Hepatocyte (in vitro differentiated cells): Measurements from ENCODE around the gene ZNF527. TPM values are rescaled to one million over a fixed set of nuclear protein-coding genes. Genes with fewer than 3 reads are reported as not detected.
"Not testable (repeated sequence)": the region's sequence is repeated elsewhere in the genome, so short reads cannot be mapped to it uniquely, and the experiment has no call there.

ENCODE experiments used
- DNase-seq: peaks from one replicate; pipeline ENCODE4 v3.0.0-alpha.2; 2016; ENCODE audit warnings: low spot score
- H2AFZ ChIP-seq: fragments of 200-600 bp; sonication (generic); 2 replicates; pipeline ENCODE4 v1.6.0; 2016; ENCODE audit warnings: antibody characterized with exemption, mild to moderate bottlenecking
- H3K27ac ChIP-seq: fragments of 200-600 bp; sonication (generic); 2 replicates; pipeline ENCODE4 v1.5.1; 2016; ENCODE audit warnings: mild to moderate bottlenecking
- H3K27me3 ChIP-seq: fragments of 200-600 bp; sonication (generic); 2 replicates; pipeline ENCODE4 v1.6.1; 2016
- H3K36me3 ChIP-seq: fragments of 200-600 bp; sonication (generic); replicated peaks from 2 replicates; pipeline ENCODE4 v1.5.1; 2016; ENCODE audit warnings: low read depth; ENCODE audit not compliant: insufficient read depth
- H3K4me1 ChIP-seq: fragments of 200-600 bp; sonication (generic); 2 replicates; pipeline ENCODE4 v1.5.1; 2016; ENCODE audit warnings: mild to moderate bottlenecking, moderate library complexity; ENCODE audit not compliant: insufficient read depth
- H3K4me2 ChIP-seq: fragments of 200-600 bp; sonication (generic); 2 replicates; pipeline ENCODE4 v1.6.0; 2016
- H3K4me3 ChIP-seq: fragments of 200-600 bp; sonication (generic); 2 replicates; pipeline ENCODE4 v1.5.1; 2016; ENCODE audit warnings: mild to moderate bottlenecking
- H3K79me2 ChIP-seq: fragments of 200-600 bp; sonication (generic); 2 replicates; pipeline ENCODE4 v1.6.0; 2017; ENCODE audit warnings: mild to moderate bottlenecking
- H3K9me2 ChIP-seq: fragments of 200-600 bp; sonication (generic); replicated peaks from 2 replicates; pipeline ENCODE4 v1.6.0; 2017; ENCODE audit warnings: mild to moderate bottlenecking; ENCODE audit not compliant: insufficient read depth
- H3K9me3 ChIP-seq: fragments of 200-600 bp; sonication (generic); 2 replicates; pipeline ENCODE4 v1.5.1; 2016; ENCODE audit warnings: low read depth, mild to moderate bottlenecking
- H4K20me1 ChIP-seq: fragments of 200-600 bp; sonication (generic); 2 replicates; pipeline ENCODE4 v1.6.0; 2016; ENCODE audit warnings: mild to moderate bottlenecking; ENCODE audit not compliant: insufficient read depth, poor library complexity, severe bottlenecking
- CTCF ChIP-seq: fragments of 200-600 bp; sonication (generic); IDR thresholded peaks from 2 replicates; pipeline ENCODE4 v1.5.1; 2016; ENCODE audit warnings: antibody characterized with exemption, mild to moderate bottlenecking; ENCODE audit not compliant: poor library complexity
- EZH2 ChIP-seq: fragments of 200-600 bp; sonication (generic); IDR thresholded peaks from 2 replicates; pipeline ENCODE4 v1.6.1; 2016; ENCODE audit warnings: antibody characterized with exemption, mild to moderate bottlenecking, borderline replicate concordance
- EZH2phosphoT487 ChIP-seq: fragments of 200-600 bp; sonication (generic); IDR thresholded peaks from one replicate; pipeline ENCODE4 v1.6.1; 2018; ENCODE audit warnings: antibody characterized with exemption, mild to moderate bottlenecking, low read depth, moderate library complexity; ENCODE audit not compliant: unreplicated experiment, severe bottlenecking
- WGBS: methylation state at CpG from one replicate; pipeline ENCODE4 v1.1.6; 2016; ENCODE audit warnings: low lambda C conversion rate; ENCODE audit errors: missing lambda C conversion rate; 5-methylcytosine and 5-hydroxymethylcytosine counted together
- polyA plus RNA-seq: library from polyadenylated mRNA; unstranded; fragments of >200 nt; fragmentation: Nextera tagmentation; extraction: Ambion mirVana; gene quantifications from 2 replicates; pipeline ENCODE4 v1.2.1, GENCODE V29; 2016
- total RNA-seq: library from RNA; depleted of rRNA; stranded (reverse); fragments of >200 nt; gene quantifications from 2 replicates; pipeline ENCODE4 v1.2.3, GENCODE V29; 2014

The ZNF527 gene
- total and polyA plus RNA-seq, 2 experiments from 2014 or later: 1.7 to 7.3 TPM

- Histone ChIP-seq H3K27ac (no peak overlapping the region), H2AFZ (no peak overlapping the region), H3K4me3 (no peak overlapping the region), H3K36me3 (no peaks in the 10 kb centered on the region), H3K9me3 (peaks cover 7% of the 10 kb centered on the region), H3K79me2 (no peaks in the 10 kb centered on the region), H3K27me3 (no peaks in the 10 kb centered on the region), H4K20me1 (no peaks in the 10 kb centered on the region), H3K4me2 (no peak overlapping the region), H3K4me1 (no peaks in the 10 kb centered on the region), H3K9me2 (no peaks in the 10 kb centered on the region)
- 95% methylated on average over 1 of the region's 1 CpG for WGBS
- DNase-seq: no peak
- no peak for TF ChIP-seq EZH2phosphoT487
- no peak for TF ChIP-seq CTCF
- TF ChIP-seq EZH2: no peak
Observed at GRCh38 chr19:37361994-37362393, 8.9 kb upstream of the ZNF527 start.

- H3K9me2 ChIP-seq: no peaks in the 10 kb centered on the region
- TF ChIP-seq CTCF (no peak), EZH2 (no peak), EZH2phosphoT487 (no peak)
- H3K9me3 ChIP-seq: peaks cover under 1% of the 10 kb centered on the region
- H3K79me2 ChIP-seq: no peaks in the 10 kb centered on the region
- no peak overlapping the region for H2AFZ ChIP-seq
- no peaks in the 10 kb centered on the region for H3K36me3 ChIP-seq
- no peaks in the 10 kb centered on the region for H4K20me1 ChIP-seq
- H3K4me1 ChIP-seq: no peaks in the 10 kb centered on the region
- no peak overlapping the region for H3K27ac ChIP-seq
- H3K4me3 ChIP-seq: no peak overlapping the region
- no peak overlapping the region for H3K4me2 ChIP-seq
- H3K27me3 ChIP-seq: no peaks in the 10 kb centered on the region
- 98% methylated on average over 6 of the region's 6 CpGs for WGBS
- no peak for DNase-seq
Observed at GRCh38 chr19:37362733-37363132, 8.2 kb upstream of the ZNF527 start.

GRCh38 chr19:37370386-37370879 lies 466 bp upstream of the ZNF527 start:
- not testable (repeated sequence) for DNase-seq
- WGBS: 28% methylated on average over 18 of the region's 18 CpGs

GRCh38 chr19:37389234-37389633 lies 18.3 kb downstream of the ZNF527 start:
- Histone ChIP-seq H3K79me2 (no peaks in the 10 kb centered on the region), H4K20me1 (no peaks in the 10 kb centered on the region), H3K27me3 (no peaks in the 10 kb centered on the region), H3K9me2 (no peaks in the 10 kb centered on the region), H3K27ac (no peak overlapping the region), H3K9me3 (peaks cover 68% of the 10 kb centered on the region), H3K4me2 (no peak overlapping the region), H3K4me1 (no peaks in the 10 kb centered on the region), H3K36me3 (peaks cover 15% of the 10 kb centered on the region), H3K4me3 (no peak overlapping the region), H2AFZ (no peak overlapping the region)
- TF ChIP-seq CTCF: no peak
- no peak for TF ChIP-seq EZH2phosphoT487
- no peak for TF ChIP-seq EZH2
- DNase-seq: no peak
- 98% methylated on average over 4 of the region's 4 CpGs for WGBS

More at GRCh38 chr19:37370386-37370879, 466 bp upstream of the ZNF527 start:
- peaks cover 10% of the 10 kb centered on the region for H3K79me2 ChIP-seq
- peak overlapping the region; percentile 71 for H2AFZ ChIP-seq
- not testable (repeated sequence) for H4K20me1 ChIP-seq, H3K27me3 ChIP-seq, H3K4me1 ChIP-seq, H3K9me2 ChIP-seq, H3K36me3 ChIP-seq, H3K9me3 ChIP-seq
- peak overlapping the region; percentile 56 for H3K27ac ChIP-seq
- H3K4me3 ChIP-seq: peak overlapping the region; percentile 49
- H3K4me2 ChIP-seq: peak overlapping the region; percentile 70

- peaks cover 53% of the 10 kb centered on the region for H3K9me3 ChIP-seq
- 100% methylated on average over 6 of the region's 6 CpGs for whole genome bisulfite sequencing
- H4K20me1 ChIP-seq: not testable (repeated sequence)
Observed at GRCh38 chr19:37391399-37391798, 20.5 kb downstream of the ZNF527 start.

More at GRCh38 chr19:37391399-37391798, 20.5 kb downstream of the ZNF527 start:
- H2AFZ ChIP-seq, H3K27me3 ChIP-seq, H3K4me3 ChIP-seq, H3K4me1 ChIP-seq, H3K79me2 ChIP-seq, H3K27ac ChIP-seq, H3K4me2 ChIP-seq, DNase-seq, H3K9me2 ChIP-seq: not testable (repeated sequence)
- peaks cover 13% of the 10 kb centered on the region for H3K36me3 ChIP-seq
